HG03575 (cell line): ENCODE measurements around the gene NLRP4.
"Not testable (repeated sequence)": the region's sequence is repeated elsewhere in the genome, so short reads cannot be mapped to it uniquely, and the experiment has no call there.

Experiments used
- ATAC-seq: cut with Tn5 transposase; IDR thresholded peaks from one replicate; pipeline ENCODE4 v1.9.1; 2021; ENCODE audit not compliant: unreplicated experiment, insufficient number of reproducible peaks, low FRiP score; ENCODE audit errors: extremely low read depth

NLRP4 gene

DNA sequence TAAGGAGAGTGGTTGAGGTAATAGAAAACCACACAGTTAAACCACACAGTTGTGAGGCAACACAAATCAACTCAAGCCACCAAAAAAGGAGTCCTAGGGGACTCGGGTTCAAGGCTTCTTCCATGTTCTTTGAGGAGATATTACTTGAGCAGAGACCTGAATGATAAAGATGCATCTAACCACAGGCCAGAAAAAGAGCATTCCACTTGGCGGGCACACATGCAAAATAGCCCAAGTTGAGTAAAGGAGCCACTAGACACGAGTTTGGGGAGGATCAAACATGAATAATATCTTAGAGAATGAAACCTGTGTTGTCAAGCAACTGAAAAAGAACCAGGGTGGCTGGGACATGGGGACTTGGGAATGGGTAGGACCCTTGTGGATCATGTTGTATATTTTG lies 30.2 kb downstream of the NLRP4 start:
- no peak for ATAC-seq

DNA sequence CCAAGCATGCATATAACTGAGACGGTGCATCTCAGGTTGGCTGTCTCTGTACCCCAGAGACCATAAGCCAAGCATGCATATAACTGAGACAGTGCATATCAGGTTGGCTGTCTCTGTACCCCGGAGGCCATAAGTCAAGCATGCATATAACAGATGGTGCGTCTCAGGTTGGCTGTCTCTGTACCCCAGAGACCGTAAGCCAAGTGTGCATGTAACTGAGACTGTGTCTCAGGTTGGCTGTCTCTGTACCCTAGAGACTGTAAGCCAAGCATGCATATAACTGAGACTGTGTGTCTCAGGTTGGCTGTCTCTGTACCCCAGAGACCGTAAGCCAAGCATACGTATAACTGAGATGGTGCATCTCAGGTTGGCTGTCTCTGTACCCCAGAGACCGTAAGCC lies 30.8 kb downstream of the NLRP4 start:
- ATAC-seq = no peak

DNA sequence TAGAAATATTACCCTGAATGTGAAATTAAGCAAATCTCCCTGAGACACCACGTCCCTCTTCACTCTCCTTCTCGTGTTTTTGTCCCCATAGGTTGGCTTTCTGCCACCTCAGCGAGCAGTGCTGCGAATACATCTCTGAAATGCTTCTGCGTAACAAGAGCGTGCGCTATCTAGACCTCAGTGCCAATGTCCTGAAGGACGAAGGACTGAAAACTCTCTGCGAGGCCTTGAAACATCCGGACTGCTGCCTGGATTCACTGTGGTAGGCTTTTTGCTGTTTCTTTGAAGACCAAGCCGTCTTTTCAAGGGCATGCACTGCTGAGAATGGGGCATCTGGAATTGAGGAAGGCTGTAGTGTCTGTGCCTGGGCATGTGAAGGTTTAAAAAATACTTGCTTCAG lies 34.4 kb downstream of the NLRP4 start:
- ATAC-seq = no peak

DNA sequence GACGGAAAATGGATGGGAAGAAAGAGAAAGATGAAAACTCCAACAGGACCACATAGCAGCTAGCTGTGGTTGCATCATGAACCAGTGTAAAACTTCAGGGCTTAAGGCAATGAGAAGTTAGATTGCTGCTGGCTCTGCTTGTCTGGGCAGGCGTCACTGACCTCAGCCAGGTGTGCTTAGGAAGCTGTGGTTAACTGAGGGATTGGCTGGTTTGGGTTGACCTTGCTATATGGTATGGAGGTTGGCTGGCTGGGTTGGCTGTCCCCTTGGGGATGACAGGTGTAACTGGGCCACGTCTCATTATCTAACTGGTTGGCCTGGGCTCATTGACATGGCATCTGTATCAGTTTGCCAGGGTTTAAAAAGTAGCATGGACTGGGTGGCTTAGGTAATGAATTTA lies 40.9 kb downstream of the NLRP4 start:
- no peak for ATAC-seq

DNA sequence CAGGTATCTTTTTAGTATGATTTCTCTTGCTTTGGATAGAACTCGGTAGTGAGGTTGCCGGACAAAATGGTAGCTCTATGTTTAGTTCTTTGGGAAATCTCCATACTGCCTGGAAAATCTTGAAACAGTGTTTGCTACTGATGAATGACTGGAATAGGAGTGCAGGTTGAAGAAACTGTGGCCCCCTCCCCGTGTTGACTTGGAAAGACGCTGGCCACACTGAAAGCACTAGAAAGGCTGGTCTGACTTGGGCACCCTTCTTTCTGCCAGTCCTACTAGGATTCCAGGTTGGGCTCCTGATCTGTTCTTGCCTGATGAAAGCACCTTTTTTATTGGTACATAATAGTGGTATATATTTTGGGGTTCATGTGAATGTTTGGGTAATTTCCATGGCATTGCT lies 46.3 kb downstream of the NLRP4 start:
- ATAC-seq = no peak

DNA sequence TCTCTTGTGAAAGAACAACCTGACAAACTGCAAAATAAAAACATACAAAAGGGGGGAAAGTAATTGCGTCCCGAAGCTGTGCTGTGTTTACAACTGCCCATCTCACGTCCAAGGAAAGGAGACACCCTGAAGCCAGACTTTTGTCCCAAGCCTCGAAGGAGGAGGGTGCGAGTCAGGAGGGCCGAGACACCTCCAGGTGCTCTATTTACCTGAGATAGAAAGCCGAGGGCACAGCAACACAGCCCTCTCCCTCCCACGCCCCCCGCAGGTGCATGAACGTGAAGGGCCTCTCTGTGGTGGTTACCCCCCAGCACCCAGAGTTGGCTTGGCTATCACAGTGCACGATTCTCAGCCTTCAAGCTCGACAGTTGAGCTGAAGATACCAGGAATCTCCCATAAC lies 62.6 kb downstream of the NLRP4 start:
- ATAC-seq = no peak

DNA sequence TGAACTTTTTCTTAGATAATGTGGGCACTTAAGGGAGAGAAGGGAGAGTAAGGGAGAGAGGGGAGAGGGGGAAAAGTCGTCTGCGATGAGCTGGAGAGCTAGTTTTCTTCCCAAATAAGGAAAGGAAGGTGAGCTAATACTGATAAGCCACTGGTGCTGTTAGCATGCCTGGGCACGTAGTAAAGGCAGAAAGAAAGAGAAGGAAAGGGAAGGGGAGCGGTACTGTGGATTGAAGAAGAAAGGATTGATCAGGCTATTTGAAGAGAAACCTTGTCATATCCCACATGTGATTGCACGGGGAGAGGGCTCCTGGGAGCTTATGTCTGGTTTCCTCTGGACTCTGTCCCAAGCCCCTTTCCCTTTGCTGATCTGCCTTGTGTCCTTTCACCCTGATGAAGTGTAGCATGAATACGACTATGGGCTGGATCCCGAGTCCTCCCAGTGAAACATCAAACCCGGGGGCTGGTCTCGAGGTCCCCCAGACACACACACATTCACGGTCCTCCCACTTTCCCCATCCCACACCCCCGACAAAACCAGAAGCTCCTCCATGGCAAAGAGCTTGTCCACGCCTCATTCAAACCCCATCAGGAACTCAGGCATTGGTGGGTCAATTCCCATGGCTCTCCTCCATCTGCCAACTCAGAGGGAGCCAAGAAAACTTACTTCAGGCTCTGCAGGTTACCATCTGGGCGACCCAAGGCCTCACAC lies 65.2 kb downstream of the NLRP4 start:
- ATAC-seq = no peak

DNA sequence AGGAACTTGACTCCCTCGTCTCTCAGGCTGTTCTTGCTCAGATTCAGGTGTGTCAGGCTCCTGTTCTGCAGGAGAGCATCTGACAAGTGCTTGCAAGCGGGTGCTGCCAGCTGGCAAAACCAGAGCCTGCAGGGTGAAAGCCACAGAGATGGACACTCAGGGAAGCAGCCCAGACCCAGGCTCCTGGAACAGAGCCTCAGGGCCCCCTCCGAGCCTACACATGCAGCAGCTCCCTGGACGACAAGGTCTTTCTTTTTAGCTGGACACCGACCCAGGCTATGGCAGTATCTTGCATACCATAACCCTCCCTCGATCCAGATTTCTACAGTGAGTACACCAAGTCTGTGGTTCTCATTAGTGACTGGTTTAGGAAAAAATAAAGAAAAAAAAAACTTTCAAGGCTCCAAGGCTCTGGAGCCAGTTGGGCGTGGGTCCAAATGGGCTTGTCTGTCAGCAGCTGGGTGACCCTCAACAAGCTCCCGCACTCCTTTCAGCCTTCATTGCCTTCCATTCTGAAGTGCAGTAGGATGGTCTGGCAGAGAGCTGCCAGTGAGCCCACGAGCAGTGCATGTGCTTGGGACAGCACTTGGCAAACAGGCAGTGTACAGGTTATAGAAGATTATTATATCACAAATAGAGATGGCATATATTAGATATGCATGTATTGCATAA lies 65.9 kb downstream of the NLRP4 start:
- ATAC-seq = no peak

DNA sequence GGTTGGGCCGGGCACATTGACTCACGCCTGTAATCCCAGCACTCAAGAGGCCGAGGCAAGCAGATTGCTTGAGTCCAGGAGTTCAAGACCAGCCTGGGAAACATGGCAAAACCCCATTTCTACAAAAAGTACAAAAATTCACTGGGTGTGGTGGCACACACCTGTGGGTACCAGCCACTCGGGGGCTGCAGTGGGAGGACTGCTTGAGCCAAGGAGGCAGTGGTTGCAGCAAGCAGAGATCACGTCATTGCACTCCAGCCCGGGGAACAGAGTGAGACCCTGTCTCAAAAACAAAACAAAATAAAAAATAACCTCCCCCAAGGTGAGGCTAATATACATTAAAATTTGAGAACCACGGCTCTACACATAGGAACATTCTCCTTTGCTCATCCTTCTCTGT lies 70.9 kb downstream of the NLRP4 start:
- ATAC-seq = no peak

DNA sequence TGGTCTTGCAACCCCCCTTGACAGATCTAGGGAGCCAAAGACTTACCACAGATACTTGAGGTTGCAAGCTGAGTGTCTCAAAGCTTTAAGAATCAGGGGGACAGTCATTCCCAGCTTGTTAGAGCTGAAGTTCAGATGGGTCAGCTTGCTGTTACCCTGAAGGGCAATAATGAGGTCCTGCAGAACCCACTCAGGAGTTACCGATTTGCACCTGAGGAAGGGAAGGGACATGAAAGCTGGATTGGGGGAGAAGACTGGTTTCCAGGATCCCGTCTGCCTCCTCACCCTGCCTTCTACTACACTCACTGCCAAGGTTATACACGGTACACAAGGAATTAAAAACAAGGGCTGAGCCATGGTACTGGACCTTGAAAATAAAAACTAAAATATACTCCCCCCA lies 71.4 kb downstream of the NLRP4 start:
- no peak for ATAC-seq

DNA sequence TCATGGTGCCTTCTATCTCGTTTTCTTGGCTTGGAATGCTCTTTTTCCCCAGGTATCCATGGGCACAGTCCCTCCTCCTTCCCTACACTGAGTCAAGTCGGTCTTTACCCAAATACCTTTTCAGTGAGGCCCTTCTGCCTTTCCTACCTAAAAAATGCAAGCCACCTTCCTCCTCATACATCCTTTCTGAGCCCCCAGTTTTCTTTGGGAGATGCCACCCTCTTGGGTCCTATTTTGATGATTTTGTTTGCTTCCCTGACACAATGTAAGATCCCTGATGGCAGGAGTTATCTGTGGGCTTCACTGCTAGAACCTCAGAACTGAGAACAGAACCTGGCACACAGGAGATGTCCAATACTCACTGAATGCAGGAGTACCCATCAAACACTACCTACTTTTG lies 73.5 kb downstream of the NLRP4 start:
- ATAC-seq = no peak

DNA sequence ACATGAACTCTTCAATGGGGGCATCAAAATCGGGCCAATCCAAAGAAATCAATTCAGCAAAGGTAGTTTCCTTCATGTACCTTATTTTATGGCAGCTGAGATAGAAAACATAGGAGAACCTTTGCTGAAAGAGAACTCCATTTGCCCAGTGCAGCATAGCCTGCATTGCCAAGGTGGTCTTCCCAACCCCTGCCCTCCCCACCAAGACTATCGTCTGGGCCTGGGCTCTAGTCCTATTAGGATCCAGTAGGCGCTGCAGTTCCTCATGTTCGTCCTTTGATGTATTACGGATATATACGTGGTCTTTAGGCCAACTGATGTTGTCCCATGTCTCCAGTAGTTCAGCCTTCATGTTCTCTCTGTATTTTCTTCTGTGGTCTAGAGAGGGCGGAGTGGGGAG lies 76.6 kb downstream of the NLRP4 start:
- ATAC-seq = no peak

DNA sequence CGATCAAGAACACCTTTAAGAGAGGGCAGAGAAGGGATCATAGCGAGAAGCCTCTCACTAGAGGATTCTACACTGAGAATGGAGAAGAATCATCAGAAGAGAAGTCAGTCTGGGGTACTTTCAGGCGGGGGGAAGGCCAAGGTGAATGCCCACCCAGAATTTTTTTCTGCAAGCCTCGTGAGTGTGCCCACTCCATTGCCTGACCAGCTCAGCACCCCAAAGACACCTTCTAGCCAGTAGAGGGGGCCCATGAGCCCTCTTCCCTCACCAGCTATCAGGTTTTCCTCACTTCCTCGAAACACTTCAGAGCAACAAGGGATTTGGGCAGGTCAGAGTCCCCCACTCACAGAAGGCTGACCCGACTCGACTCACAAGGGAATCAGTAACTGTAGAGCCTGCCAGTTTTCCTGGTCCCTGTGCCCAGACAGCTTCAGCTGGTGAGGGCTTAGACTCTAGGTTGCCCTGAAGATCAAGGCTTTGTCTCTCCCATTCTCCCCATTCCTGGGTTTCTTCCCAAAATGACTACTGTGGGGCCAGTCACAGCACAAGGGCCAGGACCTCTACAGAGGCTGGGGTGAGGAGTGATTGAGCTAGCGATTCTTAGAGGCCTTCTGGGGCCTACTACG lies 77.4 kb downstream of the NLRP4 start:
- ATAC-seq = no peak

DNA sequence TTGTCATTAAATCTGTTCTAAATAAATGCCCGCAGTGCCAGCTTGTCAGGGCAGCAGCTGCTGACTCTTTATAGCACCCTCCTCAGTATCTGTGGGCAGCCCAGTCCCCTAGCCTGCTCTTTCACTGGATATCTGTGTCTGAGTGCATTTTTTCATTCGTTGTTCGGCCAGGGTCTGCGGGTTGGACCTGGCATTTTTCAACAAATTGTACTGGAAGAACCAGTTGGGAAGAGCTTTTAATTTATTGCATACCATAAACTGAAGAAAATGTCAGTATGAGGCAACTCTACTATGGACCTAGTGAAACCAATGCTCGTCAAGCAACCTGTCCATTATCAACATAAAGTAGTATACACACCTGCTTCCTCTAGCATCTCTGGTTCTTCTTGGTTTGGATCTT lies 87.2 kb downstream of the NLRP4 start:
- no peak for ATAC-seq

DNA sequence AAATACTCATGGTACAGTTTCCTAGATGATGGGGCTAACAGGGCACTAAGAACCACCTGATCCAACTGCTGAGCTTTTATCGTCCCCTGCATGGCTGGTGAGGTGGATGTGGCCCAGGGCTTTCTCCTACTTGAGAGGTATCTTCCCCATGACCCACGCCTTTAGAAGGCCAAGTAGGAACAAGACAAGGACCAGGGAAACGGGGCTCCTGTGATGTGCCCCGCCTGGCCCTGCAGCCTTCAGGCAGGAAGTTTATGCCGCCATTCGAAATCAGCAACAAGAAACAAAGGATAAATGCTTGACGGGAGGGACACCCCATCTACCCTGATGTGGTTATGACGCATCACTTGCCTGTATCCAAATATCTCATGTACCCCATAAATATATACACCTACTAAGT lies 91.7 kb downstream of the NLRP4 start:
- ATAC-seq = no peak

DNA sequence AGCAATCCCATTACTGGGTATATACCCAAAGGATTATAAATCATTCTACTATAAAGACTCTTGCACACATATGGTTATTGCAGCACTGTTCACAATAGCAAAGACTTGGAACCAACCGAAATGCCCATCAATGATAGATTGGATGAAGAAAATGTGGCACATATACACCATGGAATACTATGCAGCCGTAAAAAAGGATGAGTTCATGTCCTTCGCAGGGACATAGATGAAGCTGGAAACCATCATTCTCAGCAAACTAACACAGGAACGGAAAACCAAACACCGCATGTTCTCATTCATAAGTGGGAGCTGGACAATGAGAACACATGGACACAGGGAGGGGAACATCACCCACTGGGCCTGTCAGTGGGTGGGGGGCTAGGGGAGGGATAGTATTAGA lies 92.9 kb downstream of the NLRP4 start:
- ATAC-seq = not testable (repeated sequence)

DNA sequence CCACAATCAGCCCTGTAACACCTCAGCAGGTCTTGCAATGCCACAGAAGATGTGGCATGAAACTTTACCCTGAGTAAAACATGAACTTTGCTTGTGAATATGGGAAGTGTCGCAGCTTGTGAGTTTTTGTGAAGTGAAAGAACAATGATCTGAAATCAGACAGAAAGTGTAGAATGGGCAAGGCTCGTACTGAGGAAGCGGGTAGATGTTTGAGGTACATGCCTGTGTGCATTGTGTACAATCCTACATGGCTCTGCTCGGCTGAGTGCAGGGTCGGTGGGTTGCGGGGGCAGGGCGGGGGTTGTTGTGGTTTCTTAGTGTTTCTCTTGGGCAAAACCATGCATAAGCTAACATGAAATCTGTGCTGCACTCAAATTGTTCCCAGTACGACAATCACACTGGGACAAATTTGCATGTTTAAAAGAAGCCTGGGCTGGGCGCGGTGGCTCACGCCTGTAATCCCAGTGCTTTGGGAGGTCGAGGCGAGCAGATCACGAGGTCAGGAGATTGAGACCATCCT lies 94.7 kb downstream of the NLRP4 start:
- ATAC-seq = no peak
